Measurements from ENCODE around the gene SSBP2.
"Not testable (repeated sequence)": the region's sequence is repeated elsewhere in the genome, so short reads cannot be mapped to it uniquely, and the experiment has no call there.

The SSBP2 gene

GRCh38 chr5:81694726-81695125 lies 56.2 kb downstream of the SSBP2 start:
- no peak for DNase-seq (ENCODE audit: low read depth in 2 of 2)
- TF ChIP-seq CTCF (IDR thresholded peaks at IDR 0.05; ENCODE audit: low read depth, low read length), result no peak
- H3K4me3 ChIP-seq (replicated peaks in 1 of 2; ENCODE audit: low read depth in 2 of 2, low read length in 2 of 2), result no peak overlapping the region

GRCh38 chr5:81688215-81688614 lies 62.7 kb downstream of the SSBP2 start:
- no peak for DNase-seq (ENCODE audit: low read depth in 2 of 2)
- no peak overlapping the region for H3K4me3 ChIP-seq (replicated peaks in 1 of 2; ENCODE audit: low read depth in 2 of 2, low read length in 2 of 2)
- TF ChIP-seq CTCF (IDR thresholded peaks at IDR 0.05; ENCODE audit: low read depth, low read length), result no peak

- H3K4me3 ChIP-seq (replicated peaks in 1 of 2; ENCODE audit: low read depth in 2 of 2, low read length in 2 of 2), result no peak overlapping the region
- no peak for TF ChIP-seq CTCF (IDR thresholded peaks at IDR 0.05; ENCODE audit: low read depth, low read length)
- DNase-seq (ENCODE audit: low read depth in 2 of 2), result no peak
These were observed 63.6 kb downstream of the SSBP2 start for GRCh38 chr5:81687292-81687691.

- TF ChIP-seq CTCF (IDR thresholded peaks at IDR 0.05; ENCODE audit: low read depth, low read length), result no peak
These were observed 65.4 kb downstream of the SSBP2 start for GRCh38 chr5:81685471-81685870.

GRCh38 chr5:81679885-81680284 lies 71.0 kb downstream of the SSBP2 start:
- no peak for TF ChIP-seq CTCF (IDR thresholded peaks at IDR 0.05; ENCODE audit: low read depth, low read length)
- no peak for DNase-seq (ENCODE audit: low read depth in 2 of 2)
- no peak overlapping the region for H3K4me3 ChIP-seq (replicated peaks in 1 of 2; ENCODE audit: low read depth in 2 of 2, low read length in 2 of 2)

More at GRCh38 chr5:81685471-81685870, 65.4 kb downstream of the SSBP2 start:
- no peak overlapping the region for H3K4me3 ChIP-seq (replicated peaks in 1 of 2; ENCODE audit: low read depth in 2 of 2, low read length in 2 of 2)
- DNase-seq (ENCODE audit: low read depth in 2 of 2), result no peak

- no peak overlapping the region for H3K4me3 ChIP-seq (replicated peaks in 1 of 2; ENCODE audit: low read depth in 2 of 2, low read length in 2 of 2)
- TF ChIP-seq CTCF (IDR thresholded peaks at IDR 0.05; ENCODE audit: low read depth, low read length), result no peak
- DNase-seq (ENCODE audit: low read depth in 2 of 2), result no peak
These were observed 75.5 kb downstream of the SSBP2 start for GRCh38 chr5:81675420-81675819.

GRCh38 chr5:81665795-81666194 lies 85.1 kb downstream of the SSBP2 start:
- no peak for TF ChIP-seq CTCF (IDR thresholded peaks at IDR 0.05; ENCODE audit: low read depth, low read length)
- no peak overlapping the region for H3K4me3 ChIP-seq (replicated peaks in 1 of 2; ENCODE audit: low read depth in 2 of 2, low read length in 2 of 2)
- no peak for DNase-seq (ENCODE audit: low read depth in 2 of 2)

- DNase-seq (ENCODE audit: low read depth in 2 of 2); H3K4me3 ChIP-seq (replicated peaks in 1 of 2; ENCODE audit: low read depth in 2 of 2, low read length in 2 of 2): not testable (repeated sequence)
These were observed 90.3 kb downstream of the SSBP2 start for GRCh38 chr5:81660624-81661023.

Data from cardiac fibroblast (primary cell).